HG03280 (cell line): ENCODE results near the gene HIBADH.
"Not testable (repeated sequence)": the region's sequence is repeated elsewhere in the genome, so short reads cannot be mapped to it uniquely, and the experiment has no call there.

Experiments
- ATAC-seq: cut with Tn5 transposase; IDR thresholded peaks from one replicate; pipeline ENCODE4 v1.9.1; 2021; ENCODE audit warnings: mild to moderate bottlenecking, moderate library complexity; ENCODE audit not compliant: unreplicated experiment

The HIBADH gene

DNA sequence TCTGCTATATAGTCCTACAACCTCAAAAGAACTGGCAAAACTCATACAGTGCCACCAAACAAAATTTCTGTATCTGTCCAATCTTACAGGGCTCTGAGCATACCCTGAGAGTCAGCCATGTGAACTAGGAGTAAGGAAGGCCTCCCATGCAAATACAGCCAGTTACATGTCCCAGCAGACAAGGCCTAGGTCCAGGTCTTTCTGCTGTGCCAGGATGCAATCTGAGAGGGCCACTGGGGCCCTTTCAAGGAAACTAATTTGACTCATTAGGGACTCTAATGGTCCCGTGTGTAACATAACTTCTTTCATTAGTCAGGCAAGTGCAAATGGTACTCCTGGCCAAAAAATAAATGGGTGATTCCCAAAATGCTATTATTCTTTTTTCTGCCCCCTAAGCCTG lies 17.9 kb upstream of the HIBADH start:
- no peak for ATAC-seq

- no peak for ATAC-seq
Observed at GRCh38 chr7:27678617-27679260, 16.1 kb upstream of the HIBADH start.

DNA sequence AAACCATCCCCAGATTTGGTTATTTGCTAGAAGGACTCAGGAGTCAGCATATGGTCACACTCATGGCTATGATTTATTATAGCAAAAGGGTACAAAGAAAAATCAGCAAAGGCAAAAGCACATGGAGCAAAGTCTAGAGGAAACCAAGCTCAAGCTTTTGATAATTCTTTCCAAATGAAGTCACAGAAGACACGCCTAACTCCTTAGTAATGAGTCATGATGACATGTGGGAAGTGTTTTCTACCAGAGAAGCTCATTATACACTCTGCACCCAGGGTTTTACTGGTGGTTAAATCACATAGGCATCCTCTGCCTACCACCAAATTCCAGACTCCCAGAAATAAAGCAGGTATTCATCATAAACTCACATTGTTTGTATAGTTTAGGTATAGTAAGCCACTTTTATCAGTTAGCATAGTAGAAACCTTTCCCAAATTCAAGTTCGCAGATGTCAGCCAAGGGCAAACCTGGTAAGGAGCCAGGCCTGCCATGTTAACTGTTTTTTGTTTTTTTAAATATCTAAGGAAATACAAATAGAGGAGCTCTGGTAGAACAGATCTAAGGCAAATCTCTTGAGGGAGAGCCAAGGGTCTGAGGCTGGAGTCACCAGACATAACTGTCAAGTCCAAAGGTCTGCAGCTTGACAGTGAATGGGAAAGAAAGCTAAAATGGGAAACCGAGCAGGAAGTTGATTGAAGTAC lies 15.4 kb upstream of the HIBADH start:
- ATAC-seq = no peak

- not testable (repeated sequence) for ATAC-seq
Observed at GRCh38 chr7:27674126-27674525, 11.4 kb upstream of the HIBADH start.

DNA sequence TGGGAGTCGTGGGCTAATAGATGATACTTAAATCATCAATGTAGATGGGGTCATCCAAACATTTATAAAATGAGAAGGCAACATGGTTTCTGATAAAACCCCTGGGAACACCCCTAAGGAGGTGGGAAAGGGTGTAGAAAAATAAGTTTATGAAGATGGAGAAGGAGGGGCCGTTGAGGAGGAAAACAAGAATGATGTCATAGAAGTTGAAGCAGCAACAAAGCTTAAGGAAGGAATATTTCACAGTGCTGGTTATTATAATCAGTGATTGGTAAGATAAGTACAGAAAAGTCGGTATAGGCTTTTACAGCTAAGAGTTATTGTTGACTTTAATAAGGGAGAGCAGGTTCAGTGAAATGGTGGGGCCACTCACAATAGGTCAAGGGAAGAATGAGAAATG lies 9.0 kb upstream of the HIBADH start:
- ATAC-seq = no peak

DNA sequence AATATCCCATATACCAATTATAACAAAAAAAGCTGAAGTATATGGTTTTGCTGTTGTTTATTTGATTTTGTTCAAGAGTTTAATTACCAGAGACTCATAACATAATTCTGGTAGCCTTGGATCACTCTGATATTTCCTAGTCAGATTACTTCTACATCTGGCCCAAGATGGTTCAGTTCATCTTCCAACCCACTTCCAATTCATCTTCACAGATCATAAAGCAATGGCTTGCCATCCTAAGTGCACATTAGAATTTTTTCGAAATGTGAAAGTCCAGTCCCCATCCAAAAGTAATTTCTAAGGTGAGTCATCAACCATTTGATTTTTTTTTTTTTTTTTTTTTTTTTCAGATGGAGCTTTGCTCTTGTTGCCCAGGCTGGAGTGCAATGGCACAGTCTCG lies 8.0 kb upstream of the HIBADH start:
- ATAC-seq = no peak

GRCh38 chr7:27670177-27670576 lies 7.5 kb upstream of the HIBADH start:
- ATAC-seq = no peak

GRCh38 chr7:27665531-27665930 lies 2.8 kb upstream of the HIBADH start:
- no peak for ATAC-seq

GRCh38 chr7:27663989-27664331 lies 1.3 kb upstream of the HIBADH start:
- no peak for ATAC-seq

DNA sequence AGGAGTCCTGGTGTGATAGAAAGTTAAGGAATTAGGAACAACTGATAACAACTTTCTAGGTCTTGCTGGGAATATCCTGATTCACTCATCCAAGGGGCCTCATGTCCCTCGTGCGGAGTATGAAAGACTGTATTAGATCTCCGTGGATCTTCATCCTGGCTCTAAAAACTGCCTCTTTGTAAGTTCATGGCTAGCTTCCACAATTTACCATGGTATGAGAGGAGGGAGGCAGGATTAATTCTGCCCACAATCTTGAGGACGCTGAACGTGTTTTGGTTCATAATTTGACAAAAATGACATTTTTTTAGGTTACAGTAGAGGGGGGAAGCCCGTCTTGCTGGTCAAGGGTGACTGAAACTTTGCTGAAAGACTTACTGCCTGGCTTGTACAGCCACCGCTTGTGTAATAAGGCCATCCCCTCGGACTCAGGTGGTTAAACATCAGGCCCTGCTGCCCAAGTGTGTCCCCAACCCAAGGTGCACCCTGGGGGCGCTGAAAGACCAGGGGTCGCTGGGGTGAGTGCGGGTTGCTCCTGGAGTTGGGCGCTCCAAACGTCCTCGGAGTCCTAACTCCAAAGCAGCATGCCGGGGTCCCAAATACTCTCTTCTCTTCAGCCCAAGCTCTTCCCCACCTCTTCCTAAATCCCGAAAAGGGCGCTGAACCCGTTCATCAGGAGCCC lies 733 bp downstream of the HIBADH start:
- no peak for ATAC-seq

DNA sequence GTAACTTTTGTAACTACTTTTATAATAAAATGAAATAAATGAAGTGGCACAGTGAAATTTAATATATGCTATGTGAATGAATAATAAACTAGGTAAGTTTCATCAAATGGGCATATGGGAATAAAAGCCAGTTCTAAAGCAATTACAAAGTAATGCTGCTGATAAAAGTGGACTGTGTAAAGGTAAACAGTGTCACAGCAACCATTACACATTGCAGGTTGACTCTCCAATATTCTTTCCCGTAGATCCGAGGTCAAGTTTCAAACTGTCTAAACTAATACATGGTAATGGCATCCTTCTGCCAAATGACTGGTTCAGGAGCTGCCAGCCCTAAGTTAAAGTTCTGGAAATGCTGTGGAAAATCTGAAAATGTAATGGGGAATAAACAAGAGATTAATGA lies 6.0 kb downstream of the HIBADH start:
- no peak for ATAC-seq

- no peak for ATAC-seq
Observed at GRCh38 chr7:27655184-27655583, 7.5 kb downstream of the HIBADH start.

DNA sequence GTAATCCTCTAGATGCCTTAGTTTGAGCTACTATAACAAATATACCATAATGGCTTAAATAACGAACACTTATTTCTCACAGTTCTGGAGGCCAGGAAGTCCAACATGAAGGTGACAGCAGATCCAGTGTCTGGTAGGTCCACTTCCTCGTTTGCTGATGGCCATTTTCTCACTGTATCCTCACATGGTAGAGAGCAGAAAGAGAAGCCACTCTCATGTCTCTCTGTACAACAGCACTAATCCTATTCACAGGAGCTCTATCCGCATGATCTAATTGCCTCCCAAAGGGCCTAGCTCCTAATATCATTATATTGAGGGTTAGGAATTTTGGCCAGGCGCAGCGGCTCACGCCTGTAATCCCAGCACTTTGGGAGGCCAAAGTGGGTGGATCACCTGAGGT lies 10.2 kb downstream of the HIBADH start:
- no peak for ATAC-seq

DNA sequence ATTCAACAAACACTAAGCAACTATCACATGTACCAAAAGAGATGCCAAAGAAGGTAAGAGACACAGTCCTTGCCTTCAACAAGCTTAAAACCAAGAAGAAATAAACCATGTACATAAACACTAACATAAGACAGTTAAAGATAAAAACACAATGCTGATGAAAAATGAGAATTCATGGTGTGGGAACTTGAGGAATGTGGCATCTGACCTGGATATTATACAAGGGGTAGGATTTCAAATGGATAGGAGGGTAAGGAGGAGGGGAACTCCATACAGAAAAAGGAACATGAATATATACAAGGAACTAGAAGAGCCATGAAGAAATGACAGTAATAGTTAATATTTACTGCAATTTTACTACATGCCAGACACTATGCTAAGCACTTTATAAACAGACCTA lies 11.0 kb downstream of the HIBADH start:
- ATAC-seq = no peak

- ATAC-seq = no peak
Observed at GRCh38 chr7:27650283-27650682, 12.4 kb downstream of the HIBADH start.

DNA sequence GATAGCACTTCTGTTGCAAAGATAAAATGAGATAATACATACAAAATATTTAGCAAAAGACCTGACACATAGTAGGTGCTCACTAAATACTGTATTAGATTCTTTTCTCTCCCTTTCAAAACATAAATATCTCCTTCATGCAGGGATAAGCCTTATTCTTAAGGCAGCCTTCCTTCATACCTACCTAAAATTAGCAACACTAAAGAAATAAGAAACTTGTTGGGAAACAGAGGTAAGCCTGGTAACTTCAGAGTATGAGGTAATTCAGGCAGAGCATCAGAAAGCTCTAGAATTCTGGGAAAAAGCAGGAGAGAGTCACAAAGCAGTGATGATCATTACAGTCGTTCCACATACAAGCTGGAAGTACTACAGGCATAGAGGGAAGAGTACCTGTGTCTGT lies 15.2 kb downstream of the HIBADH start:
- ATAC-seq = no peak

GRCh38 chr7:27647046-27647445 lies 15.6 kb downstream of the HIBADH start:
- ATAC-seq = no peak

- ATAC-seq = no peak
Observed at GRCh38 chr7:27642271-27642670, 20.4 kb downstream of the HIBADH start.

DNA sequence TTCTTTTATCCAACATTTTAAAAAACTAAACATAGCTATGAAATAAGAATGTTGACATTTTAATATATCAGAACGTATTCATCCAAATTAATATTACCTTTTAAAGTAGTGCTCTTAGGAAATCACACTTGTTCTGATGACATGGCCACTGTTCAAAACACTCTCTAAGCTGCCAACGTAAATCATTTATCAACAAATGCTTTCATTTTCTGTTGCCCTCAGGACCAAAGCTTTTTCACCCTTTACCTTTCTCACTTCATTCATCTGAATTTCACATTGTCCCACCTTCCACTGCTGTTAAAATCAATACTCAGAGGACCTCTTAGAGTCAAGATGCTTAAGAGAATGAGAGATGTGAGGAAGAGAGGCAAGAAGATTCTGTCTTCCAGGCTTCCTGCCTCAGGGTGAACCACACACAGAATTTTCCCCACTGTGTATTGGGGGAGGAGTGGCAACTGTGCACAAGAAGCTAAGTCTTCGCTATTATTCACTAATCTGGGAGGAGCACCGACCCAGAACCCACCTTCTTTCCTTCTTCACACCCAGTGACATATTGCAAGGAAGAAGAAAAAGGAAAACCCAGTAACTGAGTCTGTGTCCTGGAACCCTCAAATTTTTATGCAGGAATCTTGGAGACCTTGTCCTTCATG lies 21.0 kb downstream of the HIBADH start:
- no peak for ATAC-seq

GRCh38 chr7:27640884-27641574 lies 21.7 kb downstream of the HIBADH start:
- ATAC-seq = no peak

GRCh38 chr7:27639851-27640250 lies 22.8 kb downstream of the HIBADH start:
- ATAC-seq = no peak
